Measurements from ENCODE around the gene ATP2B2. TPM values are rescaled to one million over a fixed set of nuclear protein-coding genes. Genes with fewer than 3 reads are reported as not detected.

ATP2B2 gene
- total and polyA plus RNA-seq, 2 donors (not counting 1 experiment from before 2014, with no cell fraction given), result not detected

- Mint-ChIP-seq H3K4me3 (peak overlapping the region; percentile 33), H3K27me3 (no peaks in the 10 kb centered on the region), H3K27ac (peak overlapping the region; percentile 95), H3K9me3 (ENCODE audit: insufficient read depth) (peaks cover 3% of the 10 kb centered on the region), H3K4me1 (peaks cover 98% of the 10 kb centered on the region)
- ATAC-seq (ENCODE audit: low read depth), result no peak
- H3K79me2 ChIP-seq (ENCODE audit: control insufficient read depth, insufficient read depth, low read length), result no peaks in the 10 kb centered on the region
- H3K4me2 ChIP-seq (replicated peaks; ENCODE audit: low read depth, low read length, poor library complexity, severe bottlenecking), result peak overlapping the region; percentile 69
- no peaks in the 10 kb centered on the region for H3K36me3 ChIP-seq (replicated peaks in 1 of 2; ENCODE audit: control extremely low read depth in 1 of 2, control insufficient read depth in 1 of 2, extremely low read depth in 1 of 2, insufficient read depth in 2 of 2, low read length in 1 of 2)
- H3K4me1 ChIP-seq (ENCODE audit: control insufficient read depth in 2 of 2, insufficient read depth in 2 of 2, low read length in 2 of 2), result peaks cover 68 to 100% of the 10 kb centered on the region in 2 donors
- H3K9ac ChIP-seq (ENCODE audit: low read length), result no peak overlapping the region
- peaks cover 0 to 53% (median 34%) of the 10 kb centered on the region in 3 donors for H3K9me3 ChIP-seq (ENCODE audit: control extremely low read depth in 1 of 3, control insufficient read depth in 2 of 3, insufficient read depth in 1 of 3, low read length in 2 of 3)
- POLR2A ChIA-PET, result no interaction called here
- H4K20me1 ChIP-seq (ENCODE audit: control insufficient read depth, insufficient read depth, low read length, poor library complexity, severe bottlenecking), result no peaks in the 10 kb centered on the region
- CTCF ChIA-PET, result interaction anchor here (1.5 to 2.1 kb wide), 2 partner anchors 13 to 47 kb away, joined by 3 to 7 read pairs; no protein-coding TSS in a partner anchor
- TF ChIP-seq CTCF (IDR thresholded peaks at IDR 0.05) (no peak), EZH2 (IDR thresholded peaks at IDR 0.05; ENCODE audit: borderline replicate concordance, insufficient read depth, low read depth, low read length, poor library complexity, severe bottlenecking) (no peak)
- peak overlapping the region; percentile 81 to 89 for H3K27ac ChIP-seq (ENCODE audit: low read length in 2 of 2)
- no peak overlapping the region for H3K4me3 ChIP-seq (ENCODE audit: control extremely low read depth in 1 of 5, extremely low read depth in 1 of 5, insufficient read depth in 1 of 5, low read depth in 2 of 5, low read length in 4 of 5)
- H3K27me3 ChIP-seq (replicated peaks in 1 of 4; ENCODE audit: control extremely low read depth in 1 of 4, control insufficient read depth in 3 of 4, insufficient read depth in 4 of 4, low read length in 3 of 4), result no peaks in the 10 kb centered on the region
- WGBS (ENCODE audit: insufficient coverage), result 90% methylated on average over 9 of the region's 9 CpGs
- intact Hi-C loops (cut with micrococcal nuclease), result loop anchor here (2.0 to 5.0 kb wide), 2 partner anchors 34 to 71 kb away; partner anchors contain the start of gene SEC13
- H2AFZ ChIP-seq (ENCODE audit: insufficient read depth, low read depth, low read length, poor library complexity, severe bottlenecking), result peak overlapping the region; percentile 29
- no peak for DNase-seq
Measured at GRCh38 chr3:10391391-10391790, 114.0 kb downstream of the ATP2B2 start.

- intact Hi-C loops (cut with micrococcal nuclease), result loop anchor here (2.0 to 5.0 kb wide), 2 partner anchors 34 to 70 kb away; partner anchors contain the start of gene SEC13
- 91% methylated on average over 5 of the region's 7 CpGs for WGBS (ENCODE audit: insufficient coverage)
- Histone ChIP-seq H3K4me2 (replicated peaks; ENCODE audit: low read depth, low read length, poor library complexity, severe bottlenecking) (peak overlapping the region; percentile 69), H2AFZ (ENCODE audit: insufficient read depth, low read depth, low read length, poor library complexity, severe bottlenecking) (peak overlapping the region; percentile 29), H3K4me1 (ENCODE audit: control insufficient read depth in 2 of 2, insufficient read depth in 2 of 2, low read length in 2 of 2) (peaks cover 62 to 100% of the 10 kb centered on the region in 2 donors), H3K27me3 (replicated peaks in 1 of 4; ENCODE audit: control extremely low read depth in 1 of 4, control insufficient read depth in 3 of 4, insufficient read depth in 4 of 4, low read length in 3 of 4) (no peaks in the 10 kb centered on the region), H4K20me1 (ENCODE audit: control insufficient read depth, insufficient read depth, low read length, poor library complexity, severe bottlenecking) (no peaks in the 10 kb centered on the region), H3K4me3 (ENCODE audit: control extremely low read depth in 1 of 5, extremely low read depth in 1 of 5, insufficient read depth in 1 of 5, low read depth in 2 of 5, low read length in 4 of 5) (peak overlapping the region in 2 of 5 experiments; percentile 29 to 31), H3K79me2 (ENCODE audit: control insufficient read depth, insufficient read depth, low read length) (no peaks in the 10 kb centered on the region), H3K9ac (ENCODE audit: low read length) (peak overlapping the region; percentile 38), H3K9me3 (ENCODE audit: control extremely low read depth in 1 of 3, control insufficient read depth in 2 of 3, insufficient read depth in 1 of 3, low read length in 2 of 3) (peaks cover 0 to 59% (median 37%) of the 10 kb centered on the region in 3 donors), H3K27ac (ENCODE audit: low read length in 2 of 2) (peak overlapping the region; percentile 81 to 89), H3K36me3 (replicated peaks in 1 of 2; ENCODE audit: control extremely low read depth in 1 of 2, control insufficient read depth in 1 of 2, extremely low read depth in 1 of 2, insufficient read depth in 2 of 2, low read length in 1 of 2) (no peaks in the 10 kb centered on the region)
- ChIA-PET CTCF (interaction anchor here (0.9 to 2.1 kb wide), 3 partner anchors 15 to 47 kb away, joined by 4 to 7 read pairs (median 4); no protein-coding TSS in a partner anchor), POLR2A (interaction anchor here (1.1 to 1.2 kb wide), 2 partner anchors 13 to 47 kb away, joined by 3 to 4 read pairs; no protein-coding TSS in a partner anchor)
- ATAC-seq (ENCODE audit: low read depth), result no peak
- TF ChIP-seq CTCF (IDR thresholded peaks at IDR 0.05) (no peak), EZH2 (IDR thresholded peaks at IDR 0.05; ENCODE audit: borderline replicate concordance, insufficient read depth, low read depth, low read length, poor library complexity, severe bottlenecking) (no peak)
- H3K27ac Mint-ChIP-seq, result peak overlapping the region; percentile 95
- peaks cover 97% of the 10 kb centered on the region for H3K4me1 Mint-ChIP-seq
- H3K9me3 Mint-ChIP-seq (ENCODE audit: insufficient read depth), result peaks cover 3% of the 10 kb centered on the region
- no peak for DNase-seq
- no peaks in the 10 kb centered on the region for H3K27me3 Mint-ChIP-seq
- peak overlapping the region; percentile 17 for H3K4me3 Mint-ChIP-seq
Measured at GRCh38 chr3:10390641-10391373, 114.6 kb downstream of the ATP2B2 start.

Data from B cell (primary cell).